ENCODE results near the gene ZXDC. TPM values are rescaled to one million over a fixed set of nuclear protein-coding genes. Genes with fewer than 3 reads are reported as not detected.
A peak's percentile ranks its signal among the peaks of the same experiment; 100 is the strongest.

The ZXDC gene
- polyA plus RNA-seq, 6 donors from 2014 or later: 11.9 to 26.9 (median 16.2) TPM

GRCh38 chr3:126447456-126448106 lies 28.1 kb downstream of the ZXDC start:
- Mint-ChIP-seq H3K4me3 (no peak overlapping the region), H3K36me3 (peaks cover 9 to 26% of the 10 kb centered on the region in 2 donors), H3K9me3 (no peaks in the 10 kb centered on the region), H3K27ac (peak overlapping the region in 2 of 6 donors; percentile 26 to 65), H3K27me3 (no peaks in the 10 kb centered on the region), H3K4me1 (peaks cover 0 to 4% (median 0%) of the 10 kb centered on the region in 3 donors)
- no peak for ATAC-seq (ENCODE audit: low read depth in 2 of 2)
- DNase-seq: no peak

GRCh38 chr3:126446791-126447190 lies 28.9 kb downstream of the ZXDC start:
- H3K9me3 Mint-ChIP-seq: no peaks in the 10 kb centered on the region
- H3K4me3 Mint-ChIP-seq: no peak overlapping the region
- peaks cover 6 to 19% of the 10 kb centered on the region in 2 donors for H3K36me3 Mint-ChIP-seq
- peak overlapping the region in 1 of 6 donors; percentile 65 for H3K27ac Mint-ChIP-seq
- no peak for DNase-seq
- ATAC-seq (ENCODE audit: low read depth in 2 of 2): no peak
- H3K27me3 Mint-ChIP-seq: no peaks in the 10 kb centered on the region
- H3K4me1 Mint-ChIP-seq: peaks cover 0 to 4% (median 0%) of the 10 kb centered on the region in 3 donors

GRCh38 chr3:126446301-126446700 lies 29.4 kb downstream of the ZXDC start:
- DNase-seq: no peak
- no peaks in the 10 kb centered on the region for H3K27me3 Mint-ChIP-seq
- no peak overlapping the region for H3K4me3 Mint-ChIP-seq
- H3K27ac Mint-ChIP-seq: no peak overlapping the region
- no peak for ATAC-seq (ENCODE audit: low read depth in 2 of 2)
- peaks cover 0 to 4% (median 0%) of the 10 kb centered on the region in 3 donors for H3K4me1 Mint-ChIP-seq
- peaks cover 1 to 14% of the 10 kb centered on the region in 2 donors for H3K36me3 Mint-ChIP-seq
- no peaks in the 10 kb centered on the region for H3K9me3 Mint-ChIP-seq

DNA sequence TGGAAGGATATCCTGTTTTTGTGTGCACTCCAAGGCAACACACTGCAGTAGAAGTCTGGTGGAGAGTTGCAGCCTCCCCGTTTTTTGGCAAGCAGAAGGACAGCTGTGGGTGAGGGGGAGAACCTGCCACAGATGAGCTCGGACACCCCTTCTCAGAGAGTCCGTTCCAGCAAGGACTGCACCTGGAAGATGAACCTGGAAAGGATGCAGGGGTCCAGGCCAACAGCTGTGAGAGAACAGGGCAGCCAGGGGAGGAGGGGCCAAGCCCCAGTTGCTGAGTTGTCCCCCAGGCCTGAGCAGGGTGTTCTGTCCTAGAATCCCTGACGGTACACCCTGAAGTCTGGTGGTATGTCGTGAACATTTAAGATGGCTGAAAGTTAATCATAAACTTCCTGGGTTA lies 30.2 kb downstream of the ZXDC start:
- DNase-seq (no peak), ATAC-seq (ENCODE audit: low read depth in 2 of 2) (no peak)
- Mint-ChIP-seq H3K9me3 (no peaks in the 10 kb centered on the region), H3K4me3 (no peak overlapping the region), H3K4me1 (peaks cover 0 to 4% (median 0%) of the 10 kb centered on the region in 3 donors), H3K36me3 (peaks cover 0 to 15% of the 10 kb centered on the region in 2 donors), H3K27me3 (no peaks in the 10 kb centered on the region), H3K27ac (no peak overlapping the region)

GRCh38 chr3:126442856-126443242 lies 32.8 kb downstream of the ZXDC start:
- Mint-ChIP-seq H3K27ac (peak overlapping the region in 1 of 6 donors; percentile 42), H3K4me3 (no peak overlapping the region), H3K9me3 (no peaks in the 10 kb centered on the region), H3K27me3 (no peaks in the 10 kb centered on the region), H3K36me3 (peaks cover 10 to 23% of the 10 kb centered on the region in 2 donors), H3K4me1 (peaks cover 0 to 4% (median 0%) of the 10 kb centered on the region in 3 donors)
- DNase-seq (no peak), ATAC-seq (ENCODE audit: low read depth in 2 of 2) (no peak)

DNA sequence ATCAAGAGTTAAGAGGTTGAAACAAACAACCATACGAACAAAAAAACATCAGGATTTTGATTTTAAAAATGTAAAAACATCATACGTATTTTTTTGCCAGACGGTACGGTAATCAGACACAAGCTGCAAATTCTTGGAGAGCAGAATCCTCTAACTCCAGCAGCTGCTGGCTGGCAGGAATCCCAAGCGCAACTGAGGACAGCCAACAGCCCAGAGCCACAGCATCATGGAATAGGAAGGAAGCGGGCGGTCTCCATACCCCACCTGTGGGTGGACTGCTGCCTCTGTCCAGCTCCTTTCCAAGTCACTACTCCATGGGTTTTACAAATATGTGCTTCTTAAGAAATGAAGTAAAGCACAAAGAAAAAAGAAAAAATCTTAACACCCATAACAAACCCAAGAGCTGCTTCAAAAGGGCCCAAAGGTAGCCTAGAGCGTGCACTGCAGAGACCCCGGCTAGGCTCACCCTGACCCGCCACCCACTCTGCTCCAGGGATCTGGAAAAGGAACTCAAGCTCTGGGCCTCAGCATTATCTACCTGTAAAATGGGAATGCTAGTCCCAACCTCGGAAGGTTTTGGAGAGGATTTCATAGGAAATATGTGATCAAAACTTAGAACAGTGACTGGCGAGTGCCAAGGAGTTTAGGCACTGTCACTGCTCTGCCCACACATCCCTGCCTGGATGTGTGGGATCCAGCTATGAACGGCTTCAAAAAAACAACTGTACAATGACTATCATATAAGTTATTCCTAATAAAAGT lies 33.4 kb downstream of the ZXDC start:
- H3K4me1 Mint-ChIP-seq: peaks cover 0 to 4% (median 0%) of the 10 kb centered on the region in 3 donors
- H3K36me3 Mint-ChIP-seq: peaks cover 16 to 28% of the 10 kb centered on the region in 2 donors
- no peaks in the 10 kb centered on the region for H3K9me3 Mint-ChIP-seq
- no peak overlapping the region for H3K4me3 Mint-ChIP-seq
- ATAC-seq (ENCODE audit: low read depth in 2 of 2) (no peak), DNase-seq (no peak)
- H3K27me3 Mint-ChIP-seq: no peaks in the 10 kb centered on the region
- H3K27ac Mint-ChIP-seq: no peak overlapping the region

DNA sequence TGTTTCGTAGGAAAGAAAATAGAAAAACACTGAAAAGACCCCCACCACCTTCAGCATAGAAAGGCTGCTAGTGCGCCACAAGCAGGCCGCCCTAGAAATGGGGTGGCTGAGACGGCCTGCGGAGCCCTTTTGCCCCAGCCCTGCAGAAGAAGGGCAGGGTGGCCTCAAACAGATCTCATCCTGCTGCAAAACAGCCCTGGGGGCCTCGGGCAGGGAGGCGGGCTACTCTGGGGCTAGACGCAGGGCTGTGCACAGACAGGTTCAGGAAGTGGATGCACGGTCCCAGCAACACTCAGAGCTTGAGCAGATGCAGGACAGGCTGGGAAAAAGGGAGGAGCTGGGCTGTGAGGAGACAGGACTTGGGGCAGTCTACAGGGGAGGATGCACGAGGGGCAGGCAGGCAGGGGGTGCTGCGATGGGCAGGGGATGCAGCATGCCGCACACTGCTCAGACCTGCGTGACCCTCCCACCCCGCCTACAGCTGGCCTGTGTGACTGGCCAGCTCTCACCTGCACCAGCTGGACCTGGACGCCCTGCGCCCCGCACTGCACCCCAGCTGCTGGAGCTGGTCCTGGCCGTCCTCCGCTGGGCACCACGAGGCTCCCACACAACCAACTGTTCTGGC lies 34.3 kb downstream of the ZXDC start:
- Mint-ChIP-seq H3K9me3 (no peaks in the 10 kb centered on the region), H3K27me3 (no peaks in the 10 kb centered on the region), H3K4me3 (no peak overlapping the region), H3K36me3 (peaks cover 18 to 34% of the 10 kb centered on the region in 2 donors), H3K27ac (peak overlapping the region in 1 of 6 donors; percentile 64), H3K4me1 (peaks cover 0 to 4% (median 0%) of the 10 kb centered on the region in 3 donors)
- ATAC-seq (ENCODE audit: low read depth in 2 of 2) (no peak), DNase-seq (no peak)

- Mint-ChIP-seq H3K9me3 (no peaks in the 10 kb centered on the region), H3K27ac (peak overlapping the region in 1 of 6 donors; percentile 64), H3K36me3 (peaks cover 18 to 34% of the 10 kb centered on the region in 2 donors), H3K27me3 (no peaks in the 10 kb centered on the region), H3K4me1 (peaks cover 0 to 4% (median 0%) of the 10 kb centered on the region in 3 donors), H3K4me3 (no peak overlapping the region)
- ATAC-seq (ENCODE audit: low read depth in 2 of 2): no peak
- no peak for DNase-seq
Observed at GRCh38 chr3:126440709-126440995, 35.0 kb downstream of the ZXDC start.

DNA sequence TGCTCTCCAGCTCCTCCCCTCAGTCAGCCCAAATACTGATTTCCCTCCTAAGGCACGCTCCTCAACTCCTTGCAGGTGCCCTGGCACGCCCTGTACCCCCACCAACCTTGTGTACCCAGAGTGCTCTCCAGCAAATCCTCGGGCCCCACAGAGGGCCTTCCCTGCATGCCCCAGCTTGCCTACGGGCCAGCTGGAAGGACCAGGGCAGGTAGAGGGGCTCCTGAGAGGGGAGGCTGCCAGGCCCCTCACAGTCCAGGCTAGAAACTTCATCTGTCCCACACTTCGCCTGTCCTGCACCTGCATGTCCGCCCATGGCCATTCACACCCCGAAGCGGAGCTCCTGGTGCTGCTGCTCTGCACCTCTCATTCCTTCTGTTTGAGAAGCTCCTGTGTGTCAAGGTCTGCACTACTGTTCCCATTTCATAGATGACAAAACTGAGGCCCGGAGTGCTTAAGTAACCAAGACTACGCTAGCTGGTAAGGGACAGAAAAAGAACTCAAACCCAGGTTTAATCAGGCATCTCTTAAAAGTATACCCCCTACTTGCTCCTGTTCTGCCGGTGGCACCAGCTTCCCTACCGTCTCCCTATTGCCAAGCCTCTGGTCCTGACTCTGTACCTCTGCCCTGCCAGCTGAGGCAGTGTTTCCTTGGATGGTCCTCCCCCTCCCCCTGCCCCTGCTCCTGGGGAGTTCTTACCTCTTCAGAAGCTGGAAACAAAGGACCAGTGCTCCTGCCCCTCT lies 35.6 kb downstream of the ZXDC start:
- Mint-ChIP-seq H3K36me3 (peaks cover 18 to 37% of the 10 kb centered on the region in 2 donors), H3K4me3 (no peak overlapping the region), H3K9me3 (no peaks in the 10 kb centered on the region), H3K27me3 (no peaks in the 10 kb centered on the region), H3K4me1 (peaks cover 0 to 4% (median 0%) of the 10 kb centered on the region in 3 donors), H3K27ac (peak overlapping the region in 2 of 6 donors; percentile 27 to 64)
- DNase-seq (no peak), ATAC-seq (ENCODE audit: low read depth in 2 of 2) (no peak)

- H3K4me1 Mint-ChIP-seq: peaks cover 0 to 7% (median 0%) of the 10 kb centered on the region in 3 donors
- DNase-seq (no peak), ATAC-seq (ENCODE audit: low read depth in 2 of 2) (no peak)
- no peak overlapping the region for H3K4me3 Mint-ChIP-seq
- H3K27me3 Mint-ChIP-seq: no peaks in the 10 kb centered on the region
- H3K9me3 Mint-ChIP-seq: no peaks in the 10 kb centered on the region
- no peak overlapping the region for H3K27ac Mint-ChIP-seq
- H3K36me3 Mint-ChIP-seq: peaks cover 18 to 44% of the 10 kb centered on the region in 2 donors
Observed at GRCh38 chr3:126439346-126439967, 36.2 kb downstream of the ZXDC start.

DNA sequence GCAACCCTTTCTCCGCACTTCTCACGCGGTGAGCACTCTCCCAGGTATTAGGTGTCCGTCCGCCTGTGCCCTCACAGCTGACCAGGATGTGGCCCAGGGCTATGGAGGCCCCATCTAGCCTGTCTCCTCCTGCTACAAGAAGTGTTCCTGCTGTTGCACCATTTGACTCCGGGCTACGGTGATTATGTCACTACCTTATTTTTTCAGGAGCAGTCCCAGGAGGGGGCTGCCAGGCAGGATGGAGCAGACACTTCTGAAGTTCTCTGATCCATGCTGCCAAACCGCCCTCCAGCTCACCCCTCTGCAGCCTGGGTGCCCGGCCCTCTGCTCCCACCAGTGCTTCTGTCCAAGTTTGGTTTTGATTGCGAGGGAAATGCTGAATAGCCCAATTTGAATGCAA lies 36.9 kb downstream of the ZXDC start:
- no peak for DNase-seq
- Mint-ChIP-seq H3K27ac (no peak overlapping the region), H3K4me3 (no peak overlapping the region), H3K27me3 (no peaks in the 10 kb centered on the region), H3K36me3 (peaks cover 18 to 48% of the 10 kb centered on the region in 2 donors), H3K4me1 (peaks cover 0 to 9% (median 0%) of the 10 kb centered on the region in 3 donors), H3K9me3 (no peaks in the 10 kb centered on the region)
- no peak for ATAC-seq (ENCODE audit: low read depth in 2 of 2)

GRCh38 chr3:126438186-126438585 lies 37.5 kb downstream of the ZXDC start:
- H3K4me3 Mint-ChIP-seq: no peak overlapping the region
- H3K4me1 Mint-ChIP-seq: peaks cover 0 to 11% (median 1%) of the 10 kb centered on the region in 3 donors
- no peaks in the 10 kb centered on the region for H3K27me3 Mint-ChIP-seq
- no peak overlapping the region for H3K27ac Mint-ChIP-seq
- DNase-seq: no peak
- peaks cover 18 to 50% of the 10 kb centered on the region in 2 donors for H3K36me3 Mint-ChIP-seq
- no peak for ATAC-seq (ENCODE audit: low read depth in 2 of 2)
- no peaks in the 10 kb centered on the region for H3K9me3 Mint-ChIP-seq
